Upper lobe of left lung (tissue), 4 donors: ENCODE data around the gene KAT6B.
"Not testable (repeated sequence)": the region's sequence is repeated elsewhere in the genome, so short reads cannot be mapped to it uniquely, and the experiment has no call there.

Experiments
- EP300 ChIP-seq, 4 donors: sonication (generic); formaldehyde crosslinking; IDR thresholded peaks; one replicate each; pipeline ENCODE4 v1.5.1; 2017; ENCODE audit warnings: antibody characterized with exemption in 4 of 4, control low read depth in 2 of 4
- POLR2A ChIP-seq, 4 donors: fragments of 450-650 bp; IDR thresholded peaks; one replicate each; pipeline ENCODE4 v1.5.1; 2016 to 2017; ENCODE audit warnings: antibody characterized with exemption in 4 of 4, mild to moderate bottlenecking in 2 of 4
- POLR2AphosphoS5 ChIP-seq, 2 donors: sonication (generic); formaldehyde crosslinking; IDR thresholded peaks; one replicate each; pipeline ENCODE4 v1.5.1; 2017; ENCODE audit warnings: antibody characterized with exemption in 2 of 2
- TF ChIP-seq, protein P1 (sequence below), 6 experiments: fragments of 450-650 bp in 4 of 6; fragments of 200-600 bp in 2 of 6; sonication (generic) in 2 of 6; IDR thresholded peaks; one replicate each; pipeline ENCODE4 v1.5.1; 2016 to 2019; ENCODE audit warnings: antibody characterized with exemption in 6 of 6

GRCh38 chr10:74781870-74782269 lies 44.5 kb upstream of the KAT6B start:
- TF ChIP-seq, protein P1, sequence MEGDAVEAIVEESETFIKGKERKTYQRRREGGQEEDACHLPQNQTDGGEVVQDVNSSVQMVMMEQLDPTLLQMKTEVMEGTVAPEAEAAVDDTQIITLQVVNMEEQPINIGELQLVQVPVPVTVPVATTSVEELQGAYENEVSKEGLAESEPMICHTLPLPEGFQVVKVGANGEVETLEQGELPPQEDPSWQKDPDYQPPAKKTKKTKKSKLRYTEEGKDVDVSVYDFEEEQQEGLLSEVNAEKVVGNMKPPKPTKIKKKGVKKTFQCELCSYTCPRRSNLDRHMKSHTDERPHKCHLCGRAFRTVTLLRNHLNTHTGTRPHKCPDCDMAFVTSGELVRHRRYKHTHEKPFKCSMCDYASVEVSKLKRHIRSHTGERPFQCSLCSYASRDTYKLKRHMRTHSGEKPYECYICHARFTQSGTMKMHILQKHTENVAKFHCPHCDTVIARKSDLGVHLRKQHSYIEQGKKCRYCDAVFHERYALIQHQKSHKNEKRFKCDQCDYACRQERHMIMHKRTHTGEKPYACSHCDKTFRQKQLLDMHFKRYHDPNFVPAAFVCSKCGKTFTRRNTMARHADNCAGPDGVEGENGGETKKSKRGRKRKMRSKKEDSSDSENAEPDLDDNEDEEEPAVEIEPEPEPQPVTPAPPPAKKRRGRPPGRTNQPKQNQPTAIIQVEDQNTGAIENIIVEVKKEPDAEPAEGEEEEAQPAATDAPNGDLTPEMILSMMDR (IDR thresholded peaks at IDR 0.05): not testable (repeated sequence)
- not testable (repeated sequence) for TF ChIP-seq POLR2A, POLR2AphosphoS5, EP300 (IDR thresholded peaks at IDR 0.05)
